HCT116 (cell line): ENCODE measurements around the gene DHRSX. TPM values are rescaled to one million over a fixed set of nuclear protein-coding genes. Genes with fewer than 3 reads are reported as not detected.

Experiments used
- ATAC-seq: fragments of 200-7000 bp; cut with Tn5 transposase; 2 replicates; pipeline ENCODE4 v1.9.1; 2020; ENCODE audit warnings: mild to moderate bottlenecking, moderate library complexity
- BruUV-seq: library from RNA; stranded (reverse); fragments of 400-500 nt; replicated peaks from 2 replicates; lab custom pipeline; 2021; lab: Mats Ljungman, UMichigan
- CTCF ChIA-PET: fragments of 300-600 bp; sonication (Branson Sonifier 250); formaldehyde crosslinking; loops from one replicate; lab custom pipeline; 2021; ENCODE audit warnings: antibody characterized with exemption; lab: Charles Lee
- POLR2A ChIA-PET: fragments of 300-600, 350-600 bp; sonication (Branson Sonifier 250); formaldehyde crosslinking; loops from one replicate; lab custom pipeline; 2021; ENCODE audit warnings: antibody characterized with exemption; lab: Charles Lee
- RAD21 ChIA-PET, 2 experiments: fragments of 300-600 bp; sonication (Branson Sonifier 250); formaldehyde crosslinking; loops; one replicate each; lab custom pipeline; 2023; ENCODE audit warnings: low total read pairs in 2 of 2; ENCODE audit not compliant: uncharacterized antibody in 2 of 2, unreplicated experiment in 2 of 2, low non-redundant PET in 1 of 2; lab: Charles Lee
- DNase-seq: peaks from one replicate; pipeline ENCODE4 v3.0.0-alpha.2; 2010; ENCODE audit warnings: low read depth, low spot score
- H2AFZ ChIP-seq: fragments of 200-600 bp; shearing (Covaris generic), sonication (generic); 2 replicates; pipeline ENCODE4 v1.6.1; 2017; ENCODE audit warnings: low read depth, mixed run types, mixed read lengths, antibody characterized with exemption, low read length; ENCODE audit not compliant: poor library complexity, severe bottlenecking
- H3K27ac ChIP-seq: 2 replicates; pipeline ENCODE4 v1.5.1; 2012; ENCODE audit warnings: low read depth, low read length
- H3K27me3 ChIP-seq: fragments of 200-600 bp; sonication (generic); 2 replicates; pipeline ENCODE4 v1.6.1; 2016; ENCODE audit warnings: mixed run types, low read length, mixed read lengths; ENCODE audit not compliant: insufficient read depth
- H3K36me3 ChIP-seq, 2 experiments: fragments of 200-500 bp in 1 of 2; fragments of 200-600 bp in 1 of 2; sonication (Bioruptor generic) in 1 of 2; sonication (generic) in 1 of 2; 2 replicates each; pipeline versions ENCODE4 v1.5.1 to v1.6.1; 2014 to 2016; ENCODE audit warnings: low read length in 2 of 2, inconsistent platforms in 1 of 2, mixed read lengths in 1 of 2, mixed run types in 1 of 2; ENCODE audit not compliant: insufficient read depth in 2 of 2, control insufficient read depth in 1 of 2
- H3K4me1 ChIP-seq, 2 experiments: fragments of 200-600 bp in 1 of 2; sonication (generic) in 1 of 2; 2 replicates each; pipeline versions ENCODE4 v1.5.1 to v1.6.1; 2012 to 2017; ENCODE audit warnings: low read length in 2 of 2, inconsistent platforms in 1 of 2, mild to moderate bottlenecking in 1 of 2, mixed read lengths in 1 of 2, mixed run types in 1 of 2, moderate library complexity in 1 of 2; ENCODE audit not compliant: insufficient read depth in 2 of 2, control insufficient read depth in 1 of 2
- H3K4me2 ChIP-seq: fragments of 200-600 bp; sonication (generic); 2 replicates; pipeline ENCODE4 v1.6.1; 2017; ENCODE audit warnings: mixed run types, low read length, mixed read lengths
- H3K4me3 ChIP-seq, 2 experiments: fragments of 200-600 bp in 1 of 2; sonication (generic) in 1 of 2; replicated peaks in 1 of 2; 2 replicates each; pipeline ENCODE4 v1.5.1; 2011 to 2016; ENCODE audit warnings: low read length in 2 of 2, control low read depth in 1 of 2, low read depth in 1 of 2, mild to moderate bottlenecking in 1 of 2, mixed read lengths in 1 of 2, mixed run types in 1 of 2
- H3K79me2 ChIP-seq: fragments of 200-600 bp; sonication (generic); 2 replicates; pipeline ENCODE4 v1.6.1; 2017; ENCODE audit warnings: mild to moderate bottlenecking, mixed run types, low read length, moderate library complexity, mixed read lengths; ENCODE audit not compliant: insufficient read depth
- H3K9ac ChIP-seq: fragments of 200-600 bp; sonication (generic); 2 replicates; pipeline ENCODE4 v1.6.1; 2016; ENCODE audit warnings: low read length, mixed read lengths
- H3K9me2 ChIP-seq: fragments of 200-600 bp; sonication (generic), shearing (Covaris generic); 2 replicates; pipeline ENCODE4 v1.6.1; 2017; ENCODE audit warnings: mixed run types, mild to moderate bottlenecking, moderate library complexity; ENCODE audit not compliant: insufficient read depth
- H3K9me3 ChIP-seq, 2 experiments: fragments of 200-500 bp in 1 of 2; fragments of 200-600 bp in 1 of 2; sonication (Bioruptor generic) in 1 of 2; sonication (generic) in 1 of 2; 2 replicates each; pipeline ENCODE4 v1.6.1; 2014 to 2017; ENCODE audit warnings: low read length in 2 of 2, mixed read lengths in 2 of 2, inconsistent platforms in 1 of 2, low read depth in 1 of 2, mild to moderate bottlenecking in 1 of 2, mixed run types in 1 of 2, moderate library complexity in 1 of 2; ENCODE audit not compliant: control insufficient read depth in 1 of 2, insufficient read depth in 1 of 2
- H4K20me1 ChIP-seq: fragments of 200-600 bp; sonication (generic), shearing (Covaris generic); 2 replicates; pipeline ENCODE4 v1.6.1; 2017; ENCODE audit warnings: mixed run types, mild to moderate bottlenecking, moderate library complexity; ENCODE audit not compliant: insufficient read depth
- CBX3 ChIP-seq: IDR thresholded peaks from 2 replicates; pipeline ENCODE4 v1.6.1; 2012; ENCODE audit warnings: low read depth
- ELF1 ChIP-seq: IDR thresholded peaks from 2 replicates; pipeline ENCODE4 v1.6.1; 2012; ENCODE audit warnings: low read depth, borderline replicate concordance
- POLR2A ChIP-seq: IDR thresholded peaks from 2 replicates; pipeline ENCODE4 v1.7.0; 2011; ENCODE audit warnings: borderline replicate concordance; ENCODE audit not compliant: insufficient read depth, insufficient read length; ENCODE audit errors: extremely low read depth
- RAD21 ChIP-seq: IDR thresholded peaks from 2 replicates; pipeline ENCODE4 v1.6.1; 2012; ENCODE audit warnings: low read depth, mild to moderate bottlenecking
- SIN3A ChIP-seq: IDR thresholded peaks from 2 replicates; pipeline ENCODE4 v1.6.1; 2012; ENCODE audit warnings: low read depth
- TCF7L2 ChIP-seq: IDR thresholded peaks from 2 replicates; pipeline ENCODE4 v1.7.0; 2011; ENCODE audit warnings: borderline replicate concordance, inconsistent platforms; ENCODE audit not compliant: insufficient read depth, insufficient read length; ENCODE audit errors: extremely low read depth
- ZFX ChIP-seq: fragments of 450-650 bp; IDR thresholded peaks from 2 replicates; pipeline ENCODE4 v1.6.1; 2017
- ZNF274 ChIP-seq: fragments of 200-500 bp; sonication (Bioruptor generic); IDR thresholded peaks from 2 replicates; pipeline ENCODE4 v1.6.1; 2014; ENCODE audit warnings: mild to moderate bottlenecking, low read depth, low read length, inconsistent platforms
- intact Hi-C: fragments of 100-400 bp; cut with micrococcal nuclease; formaldehyde crosslinking; loops from 2 replicates; pipeline ENCODE4 v1.10.0; 2022
- total RNA-seq: library from RNA; stranded (reverse); gene quantifications from one replicate; pipeline ENCODE4 v1.2.1, GENCODE V29; 2021; ENCODE audit not compliant: unreplicated experiment
- TF ChIP-seq, protein P1 (sequence below): IDR thresholded peaks from 2 replicates; pipeline ENCODE4 v1.6.1; 2012; ENCODE audit warnings: low read depth
- TF ChIP-seq, protein P2 (sequence below): IDR thresholded peaks from 2 replicates; pipeline ENCODE4 v1.6.1; 2012

DHRSX gene
- total RNA-seq, 1 experiment from 2014 or later = 11.9 TPM

DNA sequence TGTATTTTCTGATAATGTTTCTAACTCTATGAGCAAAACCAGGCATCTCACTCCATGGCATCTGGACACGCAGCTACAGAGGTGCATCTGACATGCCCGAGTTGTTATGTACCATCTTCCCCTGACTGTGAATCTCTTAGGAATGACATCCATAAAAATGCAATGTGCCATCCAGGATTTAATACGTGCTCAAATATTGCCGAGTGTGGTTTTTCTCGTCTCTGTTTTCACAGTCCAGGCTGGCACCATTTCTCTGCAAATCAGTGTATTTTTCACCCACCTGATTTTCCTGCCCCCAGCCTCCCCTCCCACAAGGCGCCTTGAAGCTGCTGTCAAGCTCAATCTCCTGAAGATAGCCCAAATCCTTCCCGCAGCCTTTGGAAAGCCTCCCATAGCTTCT lies 154.6 kb downstream of the DHRSX start:
- no peaks in the 10 kb centered on the region for H3K9me2 ChIP-seq
- H3K36me3 ChIP-seq = no peaks in the 10 kb centered on the region
- ChIA-PET CTCF (no interaction called here), RAD21 (no interaction called here), POLR2A (no interaction called here)
- H3K27ac ChIP-seq = no peak overlapping the region
- no peak overlapping the region for H3K4me3 ChIP-seq
- H2AFZ ChIP-seq = no peak overlapping the region
- H3K9ac ChIP-seq = no peak overlapping the region
- peaks cover 2 to 19% of the 10 kb centered on the region in 2 experiments for H3K4me1 ChIP-seq
- H3K4me2 ChIP-seq = no peak overlapping the region
- no peaks in the 10 kb centered on the region for H3K27me3 ChIP-seq
- intact Hi-C loops = no loop called here
- H3K9me3 ChIP-seq = no peaks in the 10 kb centered on the region
- H3K79me2 ChIP-seq = no peaks in the 10 kb centered on the region
- DNase-seq (no peak), ATAC-seq (no peak)
- TF ChIP-seq CBX3 = no peak
- TF ChIP-seq ELF1 = no peak
- TF ChIP-seq POLR2A = no peak
- no peak for TF ChIP-seq TCF7L2
- no peak for TF ChIP-seq SIN3A
- TF ChIP-seq ZFX = no peak
- TF ChIP-seq, protein P1, sequence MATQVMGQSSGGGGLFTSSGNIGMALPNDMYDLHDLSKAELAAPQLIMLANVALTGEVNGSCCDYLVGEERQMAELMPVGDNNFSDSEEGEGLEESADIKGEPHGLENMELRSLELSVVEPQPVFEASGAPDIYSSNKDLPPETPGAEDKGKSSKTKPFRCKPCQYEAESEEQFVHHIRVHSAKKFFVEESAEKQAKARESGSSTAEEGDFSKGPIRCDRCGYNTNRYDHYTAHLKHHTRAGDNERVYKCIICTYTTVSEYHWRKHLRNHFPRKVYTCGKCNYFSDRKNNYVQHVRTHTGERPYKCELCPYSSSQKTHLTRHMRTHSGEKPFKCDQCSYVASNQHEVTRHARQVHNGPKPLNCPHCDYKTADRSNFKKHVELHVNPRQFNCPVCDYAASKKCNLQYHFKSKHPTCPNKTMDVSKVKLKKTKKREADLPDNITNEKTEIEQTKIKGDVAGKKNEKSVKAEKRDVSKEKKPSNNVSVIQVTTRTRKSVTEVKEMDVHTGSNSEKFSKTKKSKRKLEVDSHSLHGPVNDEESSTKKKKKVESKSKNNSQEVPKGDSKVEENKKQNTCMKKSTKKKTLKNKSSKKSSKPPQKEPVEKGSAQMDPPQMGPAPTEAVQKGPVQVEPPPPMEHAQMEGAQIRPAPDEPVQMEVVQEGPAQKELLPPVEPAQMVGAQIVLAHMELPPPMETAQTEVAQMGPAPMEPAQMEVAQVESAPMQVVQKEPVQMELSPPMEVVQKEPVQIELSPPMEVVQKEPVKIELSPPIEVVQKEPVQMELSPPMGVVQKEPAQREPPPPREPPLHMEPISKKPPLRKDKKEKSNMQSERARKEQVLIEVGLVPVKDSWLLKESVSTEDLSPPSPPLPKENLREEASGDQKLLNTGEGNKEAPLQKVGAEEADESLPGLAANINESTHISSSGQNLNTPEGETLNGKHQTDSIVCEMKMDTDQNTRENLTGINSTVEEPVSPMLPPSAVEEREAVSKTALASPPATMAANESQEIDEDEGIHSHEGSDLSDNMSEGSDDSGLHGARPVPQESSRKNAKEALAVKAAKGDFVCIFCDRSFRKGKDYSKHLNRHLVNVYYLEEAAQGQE = no peak
- TF ChIP-seq RAD21 = no peak
- no peak for TF ChIP-seq ZNF274
- TF ChIP-seq, protein P2, sequence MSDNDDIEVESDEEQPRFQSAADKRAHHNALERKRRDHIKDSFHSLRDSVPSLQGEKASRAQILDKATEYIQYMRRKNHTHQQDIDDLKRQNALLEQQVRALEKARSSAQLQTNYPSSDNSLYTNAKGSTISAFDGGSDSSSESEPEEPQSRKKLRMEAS = no peak
- H4K20me1 ChIP-seq = no peaks in the 10 kb centered on the region
- no TSS peak for BruUV-seq
